C4-2B (cell line): ENCODE results near the gene ABHD12.

ENCODE experiments used
- CTCF ChIP-seq: fragments of 450-650 bp; conservative IDR thresholded peaks from 2 replicates; pipeline ENCODE4 v1.5.1; 2017; ENCODE audit warnings: mild to moderate bottlenecking
- ZFX ChIP-seq: fragments of 450-650 bp; IDR thresholded peaks from 2 replicates; pipeline ENCODE4 v1.6.1; 2017

GRCh38 chr20:25421102-25421501 is 30.5 kb upstream of the ABHD12 start:
- no peak for TF ChIP-seq CTCF
- no peak for TF ChIP-seq ZFX
